BJ (cell line): ENCODE results near the gene SLC13A5. TPM values are rescaled to one million over a fixed set of nuclear protein-coding genes. Genes with fewer than 3 reads are reported as not detected.
"Not testable (repeated sequence)": the region's sequence is repeated elsewhere in the genome, so short reads cannot be mapped to it uniquely, and the experiment has no call there.

ENCODE experiments used
- CTCF ChIA-PET: fragments of 350-600 bp; formaldehyde crosslinking; extraction: SDS; loops from one replicate; lab custom pipeline; 2021; ENCODE audit warnings: antibody characterized with exemption, inconsistent platforms; lab: Yijun Ruan, JAX
- POLR2A ChIA-PET: fragments of 300-600 bp; sonication (Branson Sonifier 250); formaldehyde crosslinking; extraction: SDS; loops from one replicate; lab custom pipeline; 2021; ENCODE audit warnings: antibody characterized with exemption; lab: Charles Lee
- DNase-seq: peaks from one replicate; pipeline ENCODE4 v3.0.0-alpha.2; 2011; ENCODE audit warnings: low read depth
- H3K27me3 ChIP-seq: 2 replicates; pipeline ENCODE4 v1.6.0; 2011; ENCODE audit warnings: low read length; ENCODE audit not compliant: control insufficient read depth, insufficient read depth
- H3K36me3 ChIP-seq: 2 replicates; pipeline ENCODE4 v1.5.1; 2011; ENCODE audit warnings: low read length; ENCODE audit not compliant: control insufficient read depth, insufficient read depth
- H3K4me3 ChIP-seq: 2 replicates; pipeline ENCODE4 v1.5.1; 2011; ENCODE audit warnings: low read depth, mild to moderate bottlenecking, control low read depth, low read length
- polyA plus RNA-seq: library from polyadenylated mRNA; depleted of rRNA; stranded (reverse); fragments of >200 nt; gene quantifications from 2 replicates; pipeline ENCODE4 v1.2.3, GENCODE V29; 2011
- TF ChIP-seq, protein P1 (sequence below): IDR thresholded peaks from 2 replicates; pipeline ENCODE4 v1.5.1; 2011; ENCODE audit warnings: low read depth, mild to moderate bottlenecking, control low read depth, inconsistent platforms, low read length, moderate library complexity; ENCODE audit not compliant: insufficient read depth

The SLC13A5 gene
- polyA plus RNA-seq, 1 experiment = not detected

DNA sequence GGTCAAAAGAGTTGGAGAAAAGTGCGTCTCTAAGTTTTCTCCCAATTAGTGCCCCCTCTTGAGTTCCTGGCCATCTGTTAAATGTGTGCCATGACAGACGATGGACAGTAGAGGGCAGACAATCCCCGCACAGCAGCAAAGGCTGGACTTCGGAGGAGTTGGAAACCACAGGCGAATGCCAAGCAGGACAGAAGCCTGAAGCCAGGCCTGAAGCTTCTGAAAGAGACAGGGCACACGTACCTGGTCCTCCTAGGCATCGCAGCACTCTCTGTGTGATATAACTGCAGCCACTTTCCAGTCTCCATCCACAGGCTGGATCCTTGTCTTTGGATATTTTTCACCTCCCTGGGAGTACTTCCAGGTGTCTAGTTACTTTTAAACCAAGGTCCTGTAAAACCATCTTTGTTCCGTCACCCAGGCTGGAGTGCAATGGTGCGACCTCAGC, 47.1 kb downstream of the SLC13A5 start:
- ChIA-PET CTCF (interaction anchor here (0.6 to 6.2 kb wide), 34 partner anchors 9 to 671 kb away, joined by 3 to 65 read pairs (median 4); partner anchors contain the start of genes ALOX12, C17orf100, MED31 and XAF1), POLR2A (no interaction called here)
- TF ChIP-seq, protein P1, sequence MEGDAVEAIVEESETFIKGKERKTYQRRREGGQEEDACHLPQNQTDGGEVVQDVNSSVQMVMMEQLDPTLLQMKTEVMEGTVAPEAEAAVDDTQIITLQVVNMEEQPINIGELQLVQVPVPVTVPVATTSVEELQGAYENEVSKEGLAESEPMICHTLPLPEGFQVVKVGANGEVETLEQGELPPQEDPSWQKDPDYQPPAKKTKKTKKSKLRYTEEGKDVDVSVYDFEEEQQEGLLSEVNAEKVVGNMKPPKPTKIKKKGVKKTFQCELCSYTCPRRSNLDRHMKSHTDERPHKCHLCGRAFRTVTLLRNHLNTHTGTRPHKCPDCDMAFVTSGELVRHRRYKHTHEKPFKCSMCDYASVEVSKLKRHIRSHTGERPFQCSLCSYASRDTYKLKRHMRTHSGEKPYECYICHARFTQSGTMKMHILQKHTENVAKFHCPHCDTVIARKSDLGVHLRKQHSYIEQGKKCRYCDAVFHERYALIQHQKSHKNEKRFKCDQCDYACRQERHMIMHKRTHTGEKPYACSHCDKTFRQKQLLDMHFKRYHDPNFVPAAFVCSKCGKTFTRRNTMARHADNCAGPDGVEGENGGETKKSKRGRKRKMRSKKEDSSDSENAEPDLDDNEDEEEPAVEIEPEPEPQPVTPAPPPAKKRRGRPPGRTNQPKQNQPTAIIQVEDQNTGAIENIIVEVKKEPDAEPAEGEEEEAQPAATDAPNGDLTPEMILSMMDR = peak; percentile 93
- Histone ChIP-seq H3K36me3 (no peaks in the 10 kb centered on the region), H3K27me3 (peaks cover 25% of the 10 kb centered on the region), H3K4me3 (no peak overlapping the region)
- peak; percentile 25 for DNase-seq

DNA sequence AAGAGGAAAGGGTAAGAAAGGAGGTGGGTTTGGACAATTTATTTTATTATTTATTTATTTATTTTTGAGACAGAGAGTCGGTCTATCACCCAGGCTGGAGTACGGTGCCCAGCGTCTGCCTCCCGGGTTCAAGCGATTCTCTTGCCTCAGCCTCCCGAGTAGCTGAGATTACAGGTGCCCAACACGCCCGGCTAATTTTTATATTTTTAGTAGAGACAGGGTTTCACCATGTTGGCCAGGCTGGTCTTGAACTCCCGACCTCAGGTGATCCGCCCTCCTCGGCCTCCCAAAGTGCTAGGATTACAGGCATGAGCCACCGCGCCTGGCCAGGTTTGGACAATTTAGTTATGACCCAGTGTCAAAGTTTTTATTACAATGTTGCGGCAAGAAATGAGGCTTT, 50.0 kb downstream of the SLC13A5 start:
- POLR2A ChIA-PET, CTCF ChIA-PET: not testable (repeated sequence)

DNA sequence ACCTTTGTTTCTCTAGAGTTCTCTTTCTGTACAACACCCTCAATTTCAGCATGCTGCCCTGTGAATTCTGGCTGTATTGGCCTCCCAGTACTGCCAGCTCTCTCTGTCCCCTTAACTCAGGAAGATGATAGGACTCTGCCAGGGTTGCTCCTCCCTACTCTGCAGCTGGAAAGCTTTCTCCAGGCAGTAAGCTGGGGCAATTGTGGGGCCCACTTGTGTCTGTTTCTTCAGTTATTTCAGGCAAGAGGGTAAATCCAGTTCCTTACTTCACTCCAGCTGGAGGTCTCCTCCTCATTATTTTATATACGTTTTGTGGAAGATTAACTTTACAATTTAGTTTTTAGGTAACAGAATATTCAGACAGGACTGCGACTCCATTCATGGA, 51.7 kb downstream of the SLC13A5 start:
- POLR2A ChIA-PET = no interaction called here
- TF ChIP-seq, protein P1 = no peak
- Histone ChIP-seq H3K36me3 (no peaks in the 10 kb centered on the region), H3K27me3 (peaks cover 18% of the 10 kb centered on the region), H3K4me3 (no peak overlapping the region)
- CTCF ChIA-PET = interaction anchor here (1.2 to 3.3 kb wide), 3 partner anchors 16 to 227 kb away, joined by 3 to 12 read pairs (median 5); no protein-coding TSS in a partner anchor
- no peak for DNase-seq

More for the DNA sequence above, 50.0 kb downstream of the SLC13A5 start:
- H3K4me3 ChIP-seq, DNase-seq, H3K36me3 ChIP-seq: not testable (repeated sequence)
- H3K27me3 ChIP-seq = peaks cover 22% of the 10 kb centered on the region

DNA sequence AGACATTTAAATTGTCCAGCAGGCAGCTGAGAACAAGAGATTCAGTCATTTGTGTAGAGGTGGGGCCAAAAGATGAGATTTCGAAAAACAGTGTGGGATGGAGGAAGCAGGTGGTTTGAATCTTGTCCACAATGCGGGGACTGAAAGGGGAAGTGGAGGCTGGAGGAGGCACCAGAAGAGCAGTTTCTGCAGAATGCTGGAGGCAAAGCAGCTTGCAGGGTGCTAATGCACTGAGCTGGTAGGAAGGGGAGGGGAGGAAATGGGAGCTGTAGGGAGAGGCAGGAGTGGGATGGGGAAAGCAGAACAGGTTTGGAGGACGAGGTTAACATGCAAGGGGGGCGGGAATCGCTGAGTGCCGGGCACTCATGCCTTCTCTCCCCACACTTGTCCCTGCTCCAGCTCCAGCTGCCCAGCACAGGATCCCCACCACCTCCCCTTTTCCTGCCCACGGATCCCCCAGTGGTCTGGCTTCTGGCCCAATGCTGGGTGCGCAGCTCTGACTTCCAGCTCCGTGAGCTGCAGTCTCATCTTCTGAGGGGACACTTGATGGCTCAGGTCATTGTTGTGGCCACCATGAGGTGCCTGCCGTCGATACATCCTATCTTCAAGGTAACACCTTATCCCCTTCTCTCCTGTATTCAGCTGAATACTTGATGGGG, 52.2 kb downstream of the SLC13A5 start:
- peaks cover 18% of the 10 kb centered on the region for H3K27me3 ChIP-seq
- TF ChIP-seq, protein P1 = no peak
- H3K36me3 ChIP-seq = no peaks in the 10 kb centered on the region
- DNase-seq = no peak
- no peak overlapping the region for H3K4me3 ChIP-seq
- POLR2A ChIA-PET = no interaction called here
- CTCF ChIA-PET = interaction anchor here (1.2 to 3.3 kb wide), 3 partner anchors 16 to 227 kb away, joined by 3 to 12 read pairs (median 5); no protein-coding TSS in a partner anchor

DNA sequence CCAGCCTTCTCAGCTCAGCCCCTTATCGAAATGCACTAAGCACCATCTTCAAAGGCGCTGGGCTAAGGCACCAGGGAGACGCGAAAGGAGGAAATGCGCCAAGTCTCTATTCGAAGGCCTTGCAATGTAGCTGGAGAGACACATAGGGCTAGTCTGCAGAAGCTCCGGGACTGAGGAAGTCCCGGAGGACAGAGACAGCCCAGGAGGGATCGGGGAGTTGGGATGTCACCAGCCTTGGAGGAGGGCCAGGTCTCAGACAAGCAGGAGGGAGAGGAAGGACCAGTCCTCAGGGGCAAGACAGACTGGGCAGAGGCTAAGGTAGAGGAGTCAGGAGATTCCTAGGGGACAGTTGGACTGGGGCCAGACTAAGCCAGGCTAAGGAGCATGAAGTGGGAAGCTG, 53.1 kb downstream of the SLC13A5 start:
- DNase-seq = no peak
- peaks cover 20% of the 10 kb centered on the region for H3K27me3 ChIP-seq
- no peak overlapping the region for H3K4me3 ChIP-seq
- CTCF ChIA-PET = interaction anchor here (0.9 to 3.3 kb wide), 3 partner anchors 10 to 183 kb away, joined by 3 to 12 read pairs (median 5); no protein-coding TSS in a partner anchor
- TF ChIP-seq, protein P1 = no peak
- POLR2A ChIA-PET = no interaction called here
- no peaks in the 10 kb centered on the region for H3K36me3 ChIP-seq

DNA sequence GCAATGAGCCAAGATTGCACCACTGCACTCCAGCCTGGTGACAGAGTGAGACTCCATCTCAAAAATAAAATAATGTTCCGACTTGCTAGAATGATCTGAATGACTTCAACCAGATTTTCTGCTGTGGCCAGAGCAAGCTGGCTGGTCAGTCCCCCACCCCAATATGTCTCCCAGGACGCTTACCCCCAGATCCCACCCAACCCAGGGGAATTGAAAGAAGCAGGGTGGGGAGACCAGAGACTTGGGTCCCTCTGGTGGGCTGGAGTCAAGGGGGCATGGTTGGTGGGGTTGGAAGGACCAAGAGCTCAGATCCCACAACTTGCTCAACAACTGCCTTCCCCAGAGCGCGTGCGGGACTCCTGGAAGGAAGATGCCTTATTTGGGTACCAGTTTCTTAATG, 54.8 kb downstream of the SLC13A5 start:
- peaks cover 24% of the 10 kb centered on the region for H3K27me3 ChIP-seq
- POLR2A ChIA-PET, H3K4me3 ChIP-seq, DNase-seq, CTCF ChIA-PET, H3K36me3 ChIP-seq: not testable (repeated sequence)
